KOPT-K1 (cell line): Measurements from ENCODE around the gene AMPH.
"Not testable (repeated sequence)": the region's sequence is repeated elsewhere in the genome, so short reads cannot be mapped to it uniquely, and the experiment has no call there.

ENCODE experiments used
- H3K27ac ChIP-seq: fragments of 200-600 bp; sonication (generic); 2 replicates; pipeline ENCODE4 v1.5.1; 2016; ENCODE audit warnings: antibody characterized with exemption, mild to moderate bottlenecking, low read depth, low read length; ENCODE audit not compliant: poor library complexity, severe bottlenecking
- H3K36me3 ChIP-seq: fragments of 200-600 bp; sonication (generic); 2 replicates; pipeline ENCODE4 v1.5.1; 2017; ENCODE audit warnings: antibody characterized with exemption, mild to moderate bottlenecking, low read length, moderate library complexity; ENCODE audit not compliant: insufficient read depth
- H3K9me3 ChIP-seq: fragments of 200-600 bp; sonication (generic); 2 replicates; pipeline ENCODE4 v1.5.1; 2017; ENCODE audit warnings: antibody characterized with exemption, low read length, mild to moderate bottlenecking; ENCODE audit not compliant: insufficient read depth, poor library complexity, severe bottlenecking

The AMPH gene

GRCh38 chr7:38385682-38386081 lies 245.5 kb downstream of the AMPH start:
- no peak overlapping the region for H3K27ac ChIP-seq
- H3K9me3 ChIP-seq, result no peaks in the 10 kb centered on the region
- H3K36me3 ChIP-seq, result peaks cover 60% of the 10 kb centered on the region

- H3K27ac ChIP-seq, result no peak overlapping the region
- H3K9me3 ChIP-seq, result no peaks in the 10 kb centered on the region
- peaks cover 69% of the 10 kb centered on the region for H3K36me3 ChIP-seq
These were observed 247.9 kb downstream of the AMPH start for GRCh38 chr7:38383281-38383680.

- peaks cover 75% of the 10 kb centered on the region for H3K36me3 ChIP-seq
- no peaks in the 10 kb centered on the region for H3K9me3 ChIP-seq
- H3K27ac ChIP-seq, result no peak overlapping the region
These were observed 248.5 kb downstream of the AMPH start for GRCh38 chr7:38382684-38383083.

- Histone ChIP-seq H3K36me3 (peaks cover 96% of the 10 kb centered on the region), H3K9me3 (no peaks in the 10 kb centered on the region), H3K27ac (no peak overlapping the region)
These were observed 255.7 kb downstream of the AMPH start for GRCh38 chr7:38375453-38375852.

- Histone ChIP-seq H3K9me3 (no peaks in the 10 kb centered on the region), H3K27ac (no peak overlapping the region), H3K36me3 (peaks cover 96% of the 10 kb centered on the region)
These were observed 256.7 kb downstream of the AMPH start for GRCh38 chr7:38374507-38374906.

- no peaks in the 10 kb centered on the region for H3K9me3 ChIP-seq
These were observed 258.0 kb downstream of the AMPH start for GRCh38 chr7:38373155-38373554.

GRCh38 chr7:38372290-38372689 lies 258.9 kb downstream of the AMPH start:
- Histone ChIP-seq H3K27ac (no peak overlapping the region), H3K9me3 (no peaks in the 10 kb centered on the region), H3K36me3 (peaks cover 93% of the 10 kb centered on the region)

More at GRCh38 chr7:38373155-38373554, 258.0 kb downstream of the AMPH start:
- Histone ChIP-seq H3K27ac (no peak overlapping the region), H3K36me3 (peaks cover 96% of the 10 kb centered on the region)

GRCh38 chr7:38369816-38370493 lies 261.2 kb downstream of the AMPH start:
- Histone ChIP-seq H3K9me3 (no peaks in the 10 kb centered on the region), H3K36me3 (peaks cover 82% of the 10 kb centered on the region), H3K27ac (peak overlapping the region; percentile 45)

- no peaks in the 10 kb centered on the region for H3K9me3 ChIP-seq
- H3K36me3 ChIP-seq, result peaks cover 81% of the 10 kb centered on the region
- peak overlapping the region; percentile 65 for H3K27ac ChIP-seq
These were observed 263.0 kb downstream of the AMPH start for GRCh38 chr7:38368191-38368605.

GRCh38 chr7:38367301-38367890 lies 263.8 kb downstream of the AMPH start:
- peak overlapping the region; percentile 65 for H3K27ac ChIP-seq
- H3K9me3 ChIP-seq, result no peaks in the 10 kb centered on the region
- peaks cover 77% of the 10 kb centered on the region for H3K36me3 ChIP-seq

- Histone ChIP-seq H3K27ac (peak overlapping the region; percentile 89), H3K36me3 (peaks cover 53% of the 10 kb centered on the region)
- H3K9me3 ChIP-seq, result not testable (repeated sequence)
These were observed 267.8 kb downstream of the AMPH start for GRCh38 chr7:38363379-38363778.

- H3K27ac ChIP-seq, result peak overlapping the region; percentile 89
- not testable (repeated sequence) for H3K9me3 ChIP-seq
- H3K36me3 ChIP-seq, result peaks cover 47% of the 10 kb centered on the region
These were observed 268.4 kb downstream of the AMPH start for GRCh38 chr7:38362611-38363237.

GRCh38 chr7:38360776-38361175 lies 270.4 kb downstream of the AMPH start:
- H3K27ac ChIP-seq, result peak overlapping the region; percentile 89
- H3K9me3 ChIP-seq, result no peaks in the 10 kb centered on the region
- H3K36me3 ChIP-seq, result peaks cover 46% of the 10 kb centered on the region

- H3K9me3 ChIP-seq, result not testable (repeated sequence)
- peak overlapping the region; percentile 89 for H3K27ac ChIP-seq
- H3K36me3 ChIP-seq, result peaks cover 30% of the 10 kb centered on the region
These were observed 272.0 kb downstream of the AMPH start for GRCh38 chr7:38359071-38359601.

- H3K36me3 ChIP-seq, result peaks cover 24% of the 10 kb centered on the region
- H3K27ac ChIP-seq, result peak overlapping the region; percentile 89
- not testable (repeated sequence) for H3K9me3 ChIP-seq
These were observed 272.8 kb downstream of the AMPH start for GRCh38 chr7:38358273-38358831.
